Measurements from ENCODE around the gene TMOD3. TPM values are rescaled to one million over a fixed set of nuclear protein-coding genes. Genes with fewer than 3 reads are reported as not detected.

TMOD3 gene
- total and polyA plus RNA-seq, 2 experiments from 2014 or later, result 26.1 to 29.9 TPM

DNA sequence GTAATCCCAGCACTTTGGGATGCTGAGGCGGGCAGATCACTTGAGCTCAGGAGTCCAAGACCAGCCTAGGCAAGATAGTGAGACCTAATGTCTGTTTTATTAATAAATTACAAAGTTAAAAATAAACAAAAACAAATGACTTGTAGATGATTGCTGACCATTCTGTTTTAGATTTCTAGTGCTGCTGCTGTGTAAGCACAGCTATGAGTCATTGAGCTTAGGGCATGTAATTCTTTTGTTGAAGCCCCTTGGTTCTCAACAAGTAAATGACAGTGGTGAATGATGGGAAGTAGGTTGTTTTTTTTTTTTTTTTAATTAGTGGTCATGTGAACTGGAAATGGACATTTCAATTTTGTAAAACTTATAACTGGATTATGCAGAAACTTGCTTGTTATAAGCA lies 78.9 kb downstream of the TMOD3 start:
- H3F3A ChIP-seq (replicated peaks; ENCODE audit: low read depth), result no peaks in the 10 kb centered on the region
- H3K27ac ChIP-seq (ENCODE audit: low read depth), result no peak overlapping the region
- H3K4me2 ChIP-seq, result no peak overlapping the region
- peaks cover 4% of the 10 kb centered on the region; the same call in 2 of the 3 replicates for H3K4me1 Mint-ChIP-seq
- H2AFZ ChIP-seq, result no peak overlapping the region
- peaks cover 4% of the 10 kb centered on the region; the same call in 1 of the 2 replicates for H4K20me1 ChIP-seq (replicated peaks; ENCODE audit: insufficient read depth)
- no peaks in the 10 kb centered on the region for H3K79me2 ChIP-seq (replicated peaks; ENCODE audit: insufficient read depth)
- no peaks in the 10 kb centered on the region for H3K27me3 ChIP-seq (ENCODE audit: insufficient read depth)
- H3K36me3 ChIP-seq (ENCODE audit: insufficient read depth), result no peaks in the 10 kb centered on the region
- H3K36me3 Mint-ChIP-seq (ENCODE audit: low read depth), result peaks cover 16% of the 10 kb centered on the region; the same call in 2 of the 3 replicates
- H3K9me3 Mint-ChIP-seq, result no peaks in the 10 kb centered on the region
- no peak for ATAC-seq
- peaks cover 4% of the 10 kb centered on the region for H3K27me3 Mint-ChIP-seq (ENCODE audit: insufficient read depth, low read depth, poor library complexity)
- TF ChIP-seq EZH2phosphoT487 (IDR thresholded peaks at IDR 0.05; ENCODE audit: unreplicated experiment) (no peak), JUNB (IDR thresholded peaks at IDR 0.05; ENCODE audit: unreplicated experiment) (no peak), STAT1 (IDR thresholded peaks at IDR 0.05; ENCODE audit: unreplicated experiment) (no peak), EZH2 (IDR thresholded peaks at IDR 0.05; ENCODE audit: low read depth, unreplicated experiment) (no peak), ZNF114 (CRISPR knock-in tag; IDR thresholded peaks at IDR 0.05) (no peak), ZNF331 (CRISPR knock-in tag; IDR thresholded peaks at IDR 0.05; ENCODE audit: low read depth) (no peak), CTCF (conservative IDR thresholded peaks at IDR 0.05; ENCODE audit: low read depth in 2 of 2) (no peak), ETS1 (IDR thresholded peaks at IDR 0.05) (no peak), POLR2AphosphoS5 (IDR thresholded peaks at IDR 0.05; ENCODE audit: low read depth) (no peak), NANOG (IDR thresholded peaks at IDR 0.05; ENCODE audit: borderline replicate concordance) (no peak), REST (IDR thresholded peaks at IDR 0.05; ENCODE audit: unreplicated experiment) (no peak), CREB1 (CRISPR knock-in tag; IDR thresholded peaks at IDR 0.05; ENCODE audit: low read depth) (no peak)
- TF ChIP-seq, protein P1, sequence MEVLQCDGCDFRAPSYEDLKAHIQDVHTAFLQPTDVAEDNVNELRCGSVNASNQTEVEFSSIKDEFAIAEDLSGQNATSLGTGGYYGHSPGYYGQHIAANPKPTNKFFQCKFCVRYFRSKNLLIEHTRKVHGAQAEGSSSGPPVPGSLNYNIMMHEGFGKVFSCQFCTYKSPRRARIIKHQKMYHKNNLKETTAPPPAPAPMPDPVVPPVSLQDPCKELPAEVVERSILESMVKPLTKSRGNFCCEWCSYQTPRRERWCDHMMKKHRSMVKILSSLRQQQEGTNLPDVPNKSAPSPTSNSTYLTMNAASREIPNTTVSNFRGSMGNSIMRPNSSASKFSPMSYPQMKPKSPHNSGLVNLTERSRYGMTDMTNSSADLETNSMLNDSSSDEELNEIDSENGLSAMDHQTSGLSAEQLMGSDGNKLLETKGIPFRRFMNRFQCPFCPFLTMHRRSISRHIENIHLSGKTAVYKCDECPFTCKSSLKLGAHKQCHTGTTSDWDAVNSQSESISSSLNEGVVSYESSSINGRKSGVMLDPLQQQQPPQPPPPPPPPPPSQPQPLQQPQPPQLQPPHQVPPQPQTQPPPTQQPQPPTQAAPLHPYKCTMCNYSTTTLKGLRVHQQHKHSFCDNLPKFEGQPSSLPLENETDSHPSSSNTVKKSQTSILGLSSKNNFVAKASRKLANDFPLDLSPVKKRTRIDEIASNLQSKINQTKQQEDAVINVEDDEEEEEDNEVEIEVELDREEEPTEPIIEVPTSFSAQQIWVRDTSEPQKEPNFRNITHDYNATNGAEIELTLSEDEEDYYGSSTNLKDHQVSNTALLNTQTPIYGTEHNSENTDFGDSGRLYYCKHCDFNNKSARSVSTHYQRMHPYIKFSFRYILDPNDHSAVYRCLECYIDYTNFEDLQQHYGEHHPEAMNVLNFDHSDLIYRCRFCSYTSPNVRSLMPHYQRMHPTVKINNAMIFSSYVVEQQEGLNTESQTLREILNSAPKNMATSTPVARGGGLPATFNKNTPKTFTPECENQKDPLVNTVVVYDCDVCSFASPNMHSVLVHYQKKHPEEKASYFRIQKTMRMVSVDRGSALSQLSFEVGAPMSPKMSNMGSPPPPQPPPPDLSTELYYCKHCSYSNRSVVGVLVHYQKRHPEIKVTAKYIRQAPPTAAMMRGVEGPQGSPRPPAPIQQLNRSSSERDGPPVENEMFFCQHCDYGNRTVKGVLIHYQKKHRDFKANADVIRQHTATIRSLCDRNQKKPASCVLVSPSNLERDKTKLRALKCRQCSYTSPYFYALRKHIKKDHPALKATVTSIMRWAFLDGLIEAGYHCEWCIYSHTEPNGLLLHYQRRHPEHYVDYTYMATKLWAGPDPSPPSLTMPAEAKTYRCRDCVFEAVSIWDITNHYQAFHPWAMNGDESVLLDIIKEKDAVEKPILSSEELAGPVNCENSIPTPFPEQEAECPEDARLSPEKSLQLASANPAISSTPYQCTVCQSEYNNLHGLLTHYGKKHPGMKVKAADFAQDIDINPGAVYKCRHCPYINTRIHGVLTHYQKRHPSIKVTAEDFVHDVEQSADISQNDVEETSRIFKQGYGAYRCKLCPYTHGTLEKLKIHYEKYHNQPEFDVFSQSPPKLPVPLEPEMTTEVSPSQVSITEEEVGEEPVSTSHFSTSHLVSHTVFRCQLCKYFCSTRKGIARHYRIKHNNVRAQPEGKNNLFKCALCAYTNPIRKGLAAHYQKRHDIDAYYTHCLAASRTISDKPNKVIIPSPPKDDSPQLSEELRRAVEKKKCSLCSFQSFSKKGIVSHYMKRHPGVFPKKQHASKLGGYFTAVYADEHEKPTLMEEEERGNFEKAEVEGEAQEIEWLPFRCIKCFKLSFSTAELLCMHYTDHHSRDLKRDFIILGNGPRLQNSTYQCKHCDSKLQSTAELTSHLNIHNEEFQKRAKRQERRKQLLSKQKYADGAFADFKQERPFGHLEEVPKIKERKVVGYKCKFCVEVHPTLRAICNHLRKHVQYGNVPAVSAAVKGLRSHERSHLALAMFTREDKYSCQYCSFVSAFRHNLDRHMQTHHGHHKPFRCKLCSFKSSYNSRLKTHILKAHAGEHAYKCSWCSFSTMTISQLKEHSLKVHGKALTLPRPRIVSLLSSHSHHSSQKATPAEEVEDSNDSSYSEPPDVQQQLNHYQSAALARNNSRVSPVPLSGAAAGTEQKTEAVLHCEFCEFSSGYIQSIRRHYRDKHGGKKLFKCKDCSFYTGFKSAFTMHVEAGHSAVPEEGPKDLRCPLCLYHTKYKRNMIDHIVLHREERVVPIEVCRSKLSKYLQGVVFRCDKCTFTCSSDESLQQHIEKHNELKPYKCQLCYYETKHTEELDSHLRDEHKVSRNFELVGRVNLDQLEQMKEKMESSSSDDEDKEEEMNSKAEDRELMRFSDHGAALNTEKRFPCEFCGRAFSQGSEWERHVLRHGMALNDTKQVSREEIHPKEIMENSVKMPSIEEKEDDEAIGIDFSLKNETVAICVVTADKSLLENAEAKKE (CRISPR knock-in tag; IDR thresholded peaks at IDR 0.05), result no peak
- no peak overlapping the region for H3K4me3 Mint-ChIP-seq
- no peaks in the 10 kb centered on the region for H3K4me1 ChIP-seq (ENCODE audit: insufficient read depth)
- no peak for DNase-seq (ENCODE audit: low spot score)
- no peaks in the 10 kb centered on the region for H3K9me2 ChIP-seq (ENCODE audit: insufficient read depth)
- no peak overlapping the region for H3K4me3 ChIP-seq
- H3K27ac Mint-ChIP-seq, result no peak overlapping the region

Data from GM23338 (cell line).